Neutrophil (primary cell): ENCODE measurements around the gene MED12L.

Experiments
- H3K27ac ChIP-seq: fragments of 200-600 bp; sonication (generic); 2 replicates; pipeline ENCODE4 v1.5.1; 2016; ENCODE audit warnings: mild to moderate bottlenecking, moderate library complexity
- H3K27me3 ChIP-seq: fragments of 200-600 bp; sonication (generic); 2 replicates; pipeline ENCODE4 v1.6.0; 2016; ENCODE audit warnings: mild to moderate bottlenecking
- H3K36me3 ChIP-seq: fragments of 200-600 bp; sonication (generic); 2 replicates; pipeline ENCODE4 v1.5.1; 2017
- H3K4me1 ChIP-seq, 2 experiments: fragments of 200-600 bp in 1 of 2; sonication (generic) in 1 of 2; 1 replicate in 1 of 2; 2 replicates in 1 of 2; pipeline versions ENCODE4 v1.5.1 to v1.6.1; 2013 to 2016; ENCODE audit warnings: low read depth in 1 of 2, low read length in 1 of 2, mild to moderate bottlenecking in 1 of 2, moderate library complexity in 1 of 2; ENCODE audit not compliant: control insufficient read depth in 1 of 2, insufficient read depth in 1 of 2
- H3K4me3 ChIP-seq, 2 experiments: fragments of 200-600 bp in 1 of 2; sonication (generic) in 1 of 2; 1 replicate in 1 of 2; 2 replicates in 1 of 2; pipeline ENCODE4 v1.5.1; 2013 to 2016; ENCODE audit warnings: low read depth in 1 of 2, low read length in 1 of 2, mild to moderate bottlenecking in 1 of 2, moderate library complexity in 1 of 2
- H3K9me3 ChIP-seq: fragments of 200-600 bp; sonication (generic); 2 replicates; pipeline ENCODE4 v1.5.1; 2016
- CTCF ChIP-seq: fragments of 200-600 bp; sonication (generic); IDR thresholded peaks from 2 replicates; pipeline ENCODE4 v1.5.1; 2016; ENCODE audit warnings: antibody characterized with exemption

The MED12L gene

GRCh38 chr3:151393146-151393830 lies 307.8 kb downstream of the MED12L start:
- H3K9me3 ChIP-seq: no peaks in the 10 kb centered on the region
- no peak for TF ChIP-seq CTCF
- no peaks in the 10 kb centered on the region for H3K27me3 ChIP-seq
- H3K4me1 ChIP-seq: peaks cover 26 to 29% of the 10 kb centered on the region in 2 experiments
- H3K36me3 ChIP-seq: no peaks in the 10 kb centered on the region
- H3K27ac ChIP-seq: no peak overlapping the region
- no peak overlapping the region for H3K4me3 ChIP-seq

GRCh38 chr3:151393941-151394340 lies 308.5 kb downstream of the MED12L start:
- Histone ChIP-seq H3K4me3 (no peak overlapping the region), H3K36me3 (no peaks in the 10 kb centered on the region), H3K27ac (no peak overlapping the region), H3K4me1 (peaks cover 26 to 29% of the 10 kb centered on the region in 2 experiments), H3K27me3 (no peaks in the 10 kb centered on the region), H3K9me3 (no peaks in the 10 kb centered on the region)
- TF ChIP-seq CTCF: no peak

GRCh38 chr3:151394611-151395010 lies 309.1 kb downstream of the MED12L start:
- no peaks in the 10 kb centered on the region for H3K27me3 ChIP-seq
- H3K4me3 ChIP-seq: no peak overlapping the region
- no peak overlapping the region for H3K27ac ChIP-seq
- no peak for TF ChIP-seq CTCF
- H3K36me3 ChIP-seq: no peaks in the 10 kb centered on the region
- H3K9me3 ChIP-seq: no peaks in the 10 kb centered on the region
- H3K4me1 ChIP-seq: peaks cover 26 to 29% of the 10 kb centered on the region in 2 experiments

GRCh38 chr3:151395806-151396205 lies 310.3 kb downstream of the MED12L start:
- Histone ChIP-seq H3K4me1 (peaks cover 25 to 33% of the 10 kb centered on the region in 2 experiments), H3K9me3 (no peaks in the 10 kb centered on the region), H3K27me3 (no peaks in the 10 kb centered on the region), H3K4me3 (no peak overlapping the region), H3K27ac (no peak overlapping the region), H3K36me3 (no peaks in the 10 kb centered on the region)
- TF ChIP-seq CTCF: no peak

GRCh38 chr3:151398895-151399294 lies 313.4 kb downstream of the MED12L start:
- Histone ChIP-seq H3K4me3 (peak overlapping the region in 1 of 2 experiments; percentile 33), H3K36me3 (no peaks in the 10 kb centered on the region), H3K9me3 (no peaks in the 10 kb centered on the region), H3K4me1 (peaks cover 18 to 27% of the 10 kb centered on the region in 2 experiments), H3K27me3 (no peaks in the 10 kb centered on the region), H3K27ac (peak overlapping the region; percentile 51)
- no peak for TF ChIP-seq CTCF
